ENCODE measurements around the gene CCNY.

CCNY gene

GRCh38 chr10:35300063-35300699 lies 36.1 kb upstream of the CCNY start:
- peak overlapping the region; percentile 39; the same call in 1 of the 2 replicates for H2AFZ ChIP-seq (ENCODE audit: low read depth, low read length)
- H3K4me2 ChIP-seq (ENCODE audit: low read length), result peak overlapping the region; percentile 71

GRCh38 chr10:35304649-35305048 lies 31.7 kb upstream of the CCNY start:
- Histone ChIP-seq H3K27me3 (ENCODE audit: low read depth, low read length) (no peaks in the 10 kb centered on the region), H3K27ac (ENCODE audit: low read length) (no peak overlapping the region), H3K4me3 (ENCODE audit: low read length) (no peak overlapping the region), H2AFZ (ENCODE audit: low read depth, low read length) (no peak overlapping the region), H3K9me3 (ENCODE audit: insufficient read depth, low read length) (no peaks in the 10 kb centered on the region), H3K9ac (ENCODE audit: low read length) (no peak overlapping the region), H3K4me1 (ENCODE audit: low read length) (peaks cover 9% of the 10 kb centered on the region), H3K36me3 (replicated peaks; ENCODE audit: low read depth, low read length) (no peaks in the 10 kb centered on the region), H3K79me2 (ENCODE audit: low read length) (no peaks in the 10 kb centered on the region), H3K4me2 (ENCODE audit: low read length) (no peak overlapping the region), H4K20me1 (ENCODE audit: insufficient read depth, low read length) (no peaks in the 10 kb centered on the region)
- TF ChIP-seq, protein P1, sequence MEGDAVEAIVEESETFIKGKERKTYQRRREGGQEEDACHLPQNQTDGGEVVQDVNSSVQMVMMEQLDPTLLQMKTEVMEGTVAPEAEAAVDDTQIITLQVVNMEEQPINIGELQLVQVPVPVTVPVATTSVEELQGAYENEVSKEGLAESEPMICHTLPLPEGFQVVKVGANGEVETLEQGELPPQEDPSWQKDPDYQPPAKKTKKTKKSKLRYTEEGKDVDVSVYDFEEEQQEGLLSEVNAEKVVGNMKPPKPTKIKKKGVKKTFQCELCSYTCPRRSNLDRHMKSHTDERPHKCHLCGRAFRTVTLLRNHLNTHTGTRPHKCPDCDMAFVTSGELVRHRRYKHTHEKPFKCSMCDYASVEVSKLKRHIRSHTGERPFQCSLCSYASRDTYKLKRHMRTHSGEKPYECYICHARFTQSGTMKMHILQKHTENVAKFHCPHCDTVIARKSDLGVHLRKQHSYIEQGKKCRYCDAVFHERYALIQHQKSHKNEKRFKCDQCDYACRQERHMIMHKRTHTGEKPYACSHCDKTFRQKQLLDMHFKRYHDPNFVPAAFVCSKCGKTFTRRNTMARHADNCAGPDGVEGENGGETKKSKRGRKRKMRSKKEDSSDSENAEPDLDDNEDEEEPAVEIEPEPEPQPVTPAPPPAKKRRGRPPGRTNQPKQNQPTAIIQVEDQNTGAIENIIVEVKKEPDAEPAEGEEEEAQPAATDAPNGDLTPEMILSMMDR (IDR thresholded peaks at IDR 0.05; ENCODE audit: low read depth, low read length), result peak; percentile 13; the same call in 1 of the 2 replicates
- no peak for TF ChIP-seq EZH2phosphoT487 (IDR thresholded peaks at IDR 0.05; ENCODE audit: low read depth)

More at GRCh38 chr10:35300063-35300699, 36.1 kb upstream of the CCNY start:
- H3K9me3 ChIP-seq (ENCODE audit: insufficient read depth, low read length), result no peaks in the 10 kb centered on the region
- H3K79me2 ChIP-seq (ENCODE audit: low read length), result no peaks in the 10 kb centered on the region
- H3K4me3 ChIP-seq (ENCODE audit: low read length), result peak overlapping the region; percentile 64
- no peaks in the 10 kb centered on the region for H4K20me1 ChIP-seq (ENCODE audit: insufficient read depth, low read length)
- H3K27me3 ChIP-seq (ENCODE audit: low read depth, low read length), result no peaks in the 10 kb centered on the region
- H3K36me3 ChIP-seq (replicated peaks; ENCODE audit: low read depth, low read length), result no peaks in the 10 kb centered on the region
- H3K9ac ChIP-seq (ENCODE audit: low read length), result 0 out of 2 replicates have a peak overlapping the region, but pooled peaks have one; percentile 11
- TF ChIP-seq, protein P1 (IDR thresholded peaks at IDR 0.05; ENCODE audit: low read depth, low read length), result no peak
- no peak for TF ChIP-seq EZH2phosphoT487 (IDR thresholded peaks at IDR 0.05; ENCODE audit: low read depth)
- H3K27ac ChIP-seq (ENCODE audit: low read length), result no peak overlapping the region
- peaks cover 12% of the 10 kb centered on the region for H3K4me1 ChIP-seq (ENCODE audit: low read length)

GRCh38 chr10:35306852-35307251 lies 29.5 kb upstream of the CCNY start:
- H3K27ac ChIP-seq (ENCODE audit: low read length), result no peak overlapping the region

DNA sequence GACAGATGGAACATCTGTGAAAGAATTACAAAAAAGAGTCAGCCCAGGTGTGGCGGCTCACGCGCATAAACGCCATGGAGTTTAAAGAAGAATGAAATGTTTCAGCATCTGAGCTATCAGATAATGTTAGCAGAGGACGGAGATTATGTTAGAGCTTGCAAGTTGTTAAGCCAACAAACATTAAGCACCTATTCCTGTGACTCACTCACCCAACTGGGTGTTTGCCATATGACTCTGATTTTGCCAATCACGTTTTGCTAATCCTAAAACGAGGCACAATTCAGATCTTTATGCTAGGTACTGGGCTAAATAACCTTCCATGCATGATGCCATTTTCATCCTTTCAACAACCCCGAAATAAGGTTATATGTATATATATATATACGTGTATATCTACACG lies 29.0 kb upstream of the CCNY start:
- H3K4me3 ChIP-seq (ENCODE audit: low read length), result no peak overlapping the region
- no peak overlapping the region for H3K4me2 ChIP-seq (ENCODE audit: low read length)
- H3K27ac ChIP-seq (ENCODE audit: low read length), result no peak overlapping the region
- H2AFZ ChIP-seq (ENCODE audit: low read depth, low read length), result no peak overlapping the region
- H3K36me3 ChIP-seq (replicated peaks; ENCODE audit: low read depth, low read length), result no peaks in the 10 kb centered on the region
- no peaks in the 10 kb centered on the region for H3K79me2 ChIP-seq (ENCODE audit: low read length)
- no peak overlapping the region for H3K9ac ChIP-seq (ENCODE audit: low read length)
- no peaks in the 10 kb centered on the region for H3K9me3 ChIP-seq (ENCODE audit: insufficient read depth, low read length)
- no peaks in the 10 kb centered on the region for H4K20me1 ChIP-seq (ENCODE audit: insufficient read depth, low read length)
- TF ChIP-seq, protein P1 (IDR thresholded peaks at IDR 0.05; ENCODE audit: low read depth, low read length), result no peak
- TF ChIP-seq EZH2phosphoT487 (IDR thresholded peaks at IDR 0.05; ENCODE audit: low read depth), result no peak
- no peaks in the 10 kb centered on the region for H3K27me3 ChIP-seq (ENCODE audit: low read depth, low read length)
- no peaks in the 10 kb centered on the region for H3K4me1 ChIP-seq (ENCODE audit: low read length)

More at GRCh38 chr10:35306852-35307251, 29.5 kb upstream of the CCNY start:
- TF ChIP-seq, protein P1 (IDR thresholded peaks at IDR 0.05; ENCODE audit: low read depth, low read length), result no peak
- no peak for TF ChIP-seq EZH2phosphoT487 (IDR thresholded peaks at IDR 0.05; ENCODE audit: low read depth)
- no peaks in the 10 kb centered on the region for H4K20me1 ChIP-seq (ENCODE audit: insufficient read depth, low read length)
- H2AFZ ChIP-seq (ENCODE audit: low read depth, low read length), result no peak overlapping the region
- no peak overlapping the region for H3K4me3 ChIP-seq (ENCODE audit: low read length)
- no peaks in the 10 kb centered on the region for H3K4me1 ChIP-seq (ENCODE audit: low read length)
- H3K27me3 ChIP-seq (ENCODE audit: low read depth, low read length), result no peaks in the 10 kb centered on the region
- no peak overlapping the region for H3K9ac ChIP-seq (ENCODE audit: low read length)
- no peaks in the 10 kb centered on the region for H3K36me3 ChIP-seq (replicated peaks; ENCODE audit: low read depth, low read length)
- no peaks in the 10 kb centered on the region for H3K79me2 ChIP-seq (ENCODE audit: low read length)
- no peaks in the 10 kb centered on the region for H3K9me3 ChIP-seq (ENCODE audit: insufficient read depth, low read length)
- no peak overlapping the region for H3K4me2 ChIP-seq (ENCODE audit: low read length)

All from OCI-LY3 (cell line).